K562 (cell line): ENCODE measurements around the gene YJEFN3. TPM values are rescaled to one million over a fixed set of nuclear protein-coding genes. Genes with fewer than 3 reads are reported as not detected.

Experiments used
- AFF1 ChIP-seq, 2 experiments: fragments of 450-650 bp; IDR thresholded peaks; 2 replicates each; pipeline ENCODE4 v1.6.1; 2018; ENCODE audit warnings: mild to moderate bottlenecking in 2 of 2, low read depth in 1 of 2; ENCODE audit not compliant: partially characterized antibody in 2 of 2
- ARID4B ChIP-seq: sonication (generic); formaldehyde crosslinking; IDR thresholded peaks from 2 replicates; pipeline ENCODE4 v1.8.0; 2022; ENCODE audit warnings: mild to moderate bottlenecking, missing genetic modification reagents
- CEBPG ChIP-seq, 3 experiments: fragments of 200-800 bp in 1 of 3; sonication (Bioruptor generic) in 1 of 3; sonication (generic) in 1 of 3; formaldehyde crosslinking in 1 of 3; IDR thresholded peaks in 2 of 3; conservative IDR thresholded peaks in 1 of 3; 2 replicates each; pipeline versions ENCODE4 v1.6.1 to v1.8.0; 2016 to 2022; ENCODE audit warnings: missing compliant biosample characterization in 2 of 3, missing genetic modification characterization in 2 of 3, mild to moderate bottlenecking in 1 of 3, missing genetic modification reagents in 1 of 3
- HDAC6 ChIP-seq: IDR thresholded peaks from 2 replicates; pipeline ENCODE4 v1.6.1; 2012; ENCODE audit warnings: low read depth, mild to moderate bottlenecking, control low read depth, inconsistent platforms, low read length, moderate library complexity
- KLF16 ChIP-seq: IDR thresholded peaks from 2 replicates; pipeline ENCODE4 v1.6.1; 2016; ENCODE audit warnings: antibody characterized with exemption
- STAG1 ChIP-seq: sonication (generic); formaldehyde crosslinking; IDR thresholded peaks from 2 replicates; pipeline ENCODE4 v1.5.0; 2020; ENCODE audit warnings: missing genetic modification reagents, borderline replicate concordance
- TCF3 ChIP-seq: sonication (generic); formaldehyde crosslinking; IDR thresholded peaks from 2 replicates; pipeline ENCODE4 v1.4.0; 2020; ENCODE audit warnings: mild to moderate bottlenecking, missing genetic modification reagents
- ZNF316 ChIP-seq: fragments of 450-650 bp; IDR thresholded peaks from 2 replicates; pipeline ENCODE4 v1.6.1; 2016
- polyA plus RNA-seq, 8 experiments: library from polyadenylated mRNA; depleted of rRNA in 4 of 8; stranded (reverse) in 5 of 8; unstranded in 3 of 8; fragments of >200 nt; fragmentation: Nextera tagmentation in 2 of 8; fragmentation: Illumina TruSeq in 1 of 8; extraction: Ambion mirVana in 2 of 8; extraction: Trizol in 1 of 8; gene quantifications; 2 replicates each; pipeline versions ENCODE4 v1.2.1 to v1.2.3, GENCODE V29; 2011 to 2014; ENCODE audit warnings: inconsistent platforms in 1 of 8, missing spikeins in 1 of 8
- total RNA-seq, 7 experiments: library from RNA; depleted of rRNA in 6 of 7; stranded (reverse); fragments of >200 nt in 6 of 7; fragmentation: Illumina TruSeq in 2 of 7; extraction: Trizol in 2 of 7; gene quantifications; 2 replicates each; pipeline versions ENCODE4 v1.2.1 to v1.2.3, GENCODE V29; 2011 to 2021; ENCODE audit warnings: low replicate concordance in 1 of 7
- TF ChIP-seq, protein P1 (sequence below): fragments of 450-650 bp; conservative IDR thresholded peaks from 2 replicates; pipeline ENCODE4 v1.6.1; 2016; ENCODE audit warnings: missing genetic modification characterization, low read depth, mild to moderate bottlenecking, missing compliant biosample characterization, moderate library complexity
- TF ChIP-seq, protein P2 (sequence below), 3 experiments: fragments of 200-800 bp in 1 of 3; fragments of 250-450 bp in 1 of 3; fragments of 450-650 bp in 1 of 3; sonication (Bioruptor Pico) in 1 of 3; sonication (Bioruptor generic) in 1 of 3; formaldehyde crosslinking in 1 of 3; IDR thresholded peaks; 2 replicates each; pipeline versions ENCODE4 v1.6.1 to v1.8.0; 2016 to 2022; ENCODE audit warnings: mild to moderate bottlenecking in 2 of 3, missing genetic modification characterization in 2 of 3, missing compliant biosample characterization in 1 of 3, moderate library complexity in 1 of 3

YJEFN3 gene
- total and polyA plus RNA-seq, 9 of the 15 experiments (the other 6 are each of a cell fraction or from before 2014, with no cell fraction given) = 0.04 to 5.8 (median 1.3) TPM; not detected in 1

DNA sequence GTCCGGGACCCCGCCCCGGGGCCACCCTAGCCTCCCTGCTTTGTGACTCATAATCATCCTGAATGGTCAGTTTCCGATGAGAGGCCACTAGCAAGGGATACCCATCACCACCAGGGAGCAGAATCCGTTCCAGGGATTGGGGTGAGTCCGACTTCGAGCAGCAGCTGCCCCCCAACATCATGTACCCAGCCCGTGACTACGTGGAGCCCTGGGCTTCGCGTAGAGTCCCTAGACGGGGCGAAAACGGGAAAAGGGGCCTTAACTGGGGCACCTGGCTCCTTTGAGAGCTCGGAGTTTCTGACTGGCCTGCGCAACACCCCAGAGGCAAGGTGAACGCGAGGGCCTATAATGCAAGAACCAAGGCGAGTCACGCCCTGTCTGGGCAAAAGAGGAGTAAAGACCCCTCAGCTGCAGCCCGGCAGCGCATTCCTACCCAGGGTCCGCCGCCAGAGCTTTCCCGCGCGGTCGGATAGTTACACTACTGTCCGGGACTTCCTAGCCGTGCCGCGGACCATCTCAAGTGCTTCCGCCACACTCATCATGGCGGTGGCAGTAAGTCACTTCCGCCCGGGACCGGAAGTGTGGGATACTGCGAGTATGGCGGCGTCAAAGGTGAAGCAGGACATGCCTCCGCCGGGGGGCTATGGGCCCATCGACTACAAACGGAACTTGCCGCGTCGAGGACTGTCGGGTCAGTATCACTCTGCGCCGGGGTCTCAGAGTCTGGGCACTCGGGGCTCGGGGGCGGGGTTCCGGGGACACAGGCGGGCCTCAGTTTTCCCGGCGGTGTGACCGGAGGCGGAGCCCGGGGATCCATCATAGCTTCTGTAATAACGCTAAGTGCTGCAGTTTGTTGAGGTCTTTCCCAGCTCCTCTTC, 12.8 kb upstream of the YJEFN3 start, which contains the start of gene NDUFA13 (continued):
- peak; percentile 89 for TF ChIP-seq ARID4B
- TF ChIP-seq, protein P1, sequence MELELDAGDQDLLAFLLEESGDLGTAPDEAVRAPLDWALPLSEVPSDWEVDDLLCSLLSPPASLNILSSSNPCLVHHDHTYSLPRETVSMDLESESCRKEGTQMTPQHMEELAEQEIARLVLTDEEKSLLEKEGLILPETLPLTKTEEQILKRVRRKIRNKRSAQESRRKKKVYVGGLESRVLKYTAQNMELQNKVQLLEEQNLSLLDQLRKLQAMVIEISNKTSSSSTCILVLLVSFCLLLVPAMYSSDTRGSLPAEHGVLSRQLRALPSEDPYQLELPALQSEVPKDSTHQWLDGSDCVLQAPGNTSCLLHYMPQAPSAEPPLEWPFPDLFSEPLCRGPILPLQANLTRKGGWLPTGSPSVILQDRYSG (tag) = no peak
- TF ChIP-seq, protein P2, sequence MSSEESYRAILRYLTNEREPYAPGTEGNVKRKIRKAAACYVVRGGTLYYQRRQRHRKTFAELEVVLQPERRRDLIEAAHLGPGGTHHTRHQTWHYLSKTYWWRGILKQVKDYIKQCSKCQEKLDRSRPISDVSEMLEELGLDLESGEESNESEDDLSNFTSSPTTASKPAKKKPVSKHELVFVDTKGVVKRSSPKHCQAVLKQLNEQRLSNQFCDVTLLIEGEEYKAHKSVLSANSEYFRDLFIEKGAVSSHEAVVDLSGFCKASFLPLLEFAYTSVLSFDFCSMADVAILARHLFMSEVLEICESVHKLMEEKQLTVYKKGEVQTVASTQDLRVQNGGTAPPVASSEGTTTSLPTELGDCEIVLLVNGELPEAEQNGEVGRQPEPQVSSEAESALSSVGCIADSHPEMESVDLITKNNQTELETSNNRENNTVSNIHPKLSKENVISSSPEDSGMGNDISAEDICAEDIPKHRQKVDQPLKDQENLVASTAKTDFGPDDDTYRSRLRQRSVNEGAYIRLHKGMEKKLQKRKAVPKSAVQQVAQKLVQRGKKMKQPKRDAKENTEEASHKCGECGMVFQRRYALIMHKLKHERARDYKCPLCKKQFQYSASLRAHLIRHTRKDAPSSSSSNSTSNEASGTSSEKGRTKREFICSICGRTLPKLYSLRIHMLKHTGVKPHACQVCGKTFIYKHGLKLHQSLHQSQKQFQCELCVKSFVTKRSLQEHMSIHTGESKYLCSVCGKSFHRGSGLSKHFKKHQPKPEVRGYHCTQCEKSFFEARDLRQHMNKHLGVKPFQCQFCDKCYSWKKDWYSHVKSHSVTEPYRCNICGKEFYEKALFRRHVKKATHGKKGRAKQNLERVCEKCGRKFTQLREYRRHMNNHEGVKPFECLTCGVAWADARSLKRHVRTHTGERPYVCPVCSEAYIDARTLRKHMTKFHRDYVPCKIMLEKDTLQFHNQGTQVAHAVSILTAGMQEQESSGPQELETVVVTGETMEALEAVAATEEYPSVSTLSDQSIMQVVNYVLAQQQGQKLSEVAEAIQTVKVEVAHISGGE (CRISPR knock-in tag; IDR thresholded peaks at IDR 0.05) = peak; percentile 57 to 96 (median 71); a peak in 5 of 6 replicates
- TF ChIP-seq ZNF316 = no peak
- TF ChIP-seq STAG1 (CRISPR knock-in tag) = no peak
- TF ChIP-seq CEBPG (CRISPR knock-in tag; IDR thresholded peaks at IDR 0.05) = no peak
- no peak for TF ChIP-seq CEBPG (tag; conservative IDR thresholded peaks at IDR 0.05 in 1 of 2, IDR thresholded peaks at IDR 0.05 in 1 of 2)
- no peak for TF ChIP-seq KLF16
- peak in 1 of 2 experiments; percentile 22 for TF ChIP-seq AFF1 (IDR thresholded peaks at IDR 0.05; ENCODE audit: low read depth in 1 of 2, partially characterized antibody in 2 of 2)
- TF ChIP-seq TCF3 = peak; percentile 19; the same call in 1 of the 2 replicates
- no peak for TF ChIP-seq HDAC6
